Measurements from ENCODE around the gene ASXL1.
"Not testable (repeated sequence)": the region's sequence is repeated elsewhere in the genome, so short reads cannot be mapped to it uniquely, and the experiment has no call there.

ASXL1 gene

GRCh38 chr20:32366380-32366779 lies 8.2 kb downstream of the ASXL1 start:
- intact Hi-C loops (cut with DNase I; ENCODE audit: low total_unique reads), result no loop called here
- Histone ChIP-seq H3K27me3 (no peaks in the 10 kb centered on the region), H3K36me3 (peaks cover 5 to 20% (median 5%) of the 10 kb centered on the region in 3 donors), H3K4me1 (peaks cover 0 to 67% (median 33%) of the 10 kb centered on the region in 4 donors), H3K4me3 (no peak overlapping the region), H3K27ac (no peak overlapping the region), H3K9me3 (no peaks in the 10 kb centered on the region)
- TF ChIP-seq CTCF (IDR thresholded peaks at IDR 0.05), result no peak
- no peak for DNase-seq

GRCh38 chr20:32368323-32368722 lies 10.2 kb downstream of the ASXL1 start:
- Histone ChIP-seq H3K4me3 (no peak overlapping the region), H3K4me1 (peaks cover 0 to 48% (median 23%) of the 10 kb centered on the region in 4 donors), H3K9me3 (no peaks in the 10 kb centered on the region), H3K27ac (no peak overlapping the region), H3K36me3 (peaks cover 9 to 34% (median 15%) of the 10 kb centered on the region in 3 donors), H3K27me3 (no peaks in the 10 kb centered on the region)
- no peak for TF ChIP-seq CTCF (IDR thresholded peaks at IDR 0.05)
- no peak for DNase-seq
- intact Hi-C loops (cut with DNase I; ENCODE audit: low total_unique reads), result no loop called here

GRCh38 chr20:32368925-32369324 lies 10.8 kb downstream of the ASXL1 start:
- DNase-seq, result no peak
- Histone ChIP-seq H3K27ac (no peak overlapping the region), H3K4me3 (no peak overlapping the region), H3K27me3 (no peaks in the 10 kb centered on the region), H3K36me3 (peaks cover 15 to 40% (median 15%) of the 10 kb centered on the region in 3 donors), H3K9me3 (no peaks in the 10 kb centered on the region), H3K4me1 (peaks cover 0 to 42% (median 19%) of the 10 kb centered on the region in 4 donors)
- intact Hi-C loops (cut with DNase I; ENCODE audit: low total_unique reads), result no loop called here
- no peak for TF ChIP-seq CTCF (IDR thresholded peaks at IDR 0.05)

GRCh38 chr20:32370897-32371296 lies 12.8 kb downstream of the ASXL1 start:
- DNase-seq, result no peak
- TF ChIP-seq CTCF (IDR thresholded peaks at IDR 0.05), result no peak
- Histone ChIP-seq H3K27me3 (no peaks in the 10 kb centered on the region), H3K27ac (no peak overlapping the region), H3K36me3 (peaks cover 23 to 60% (median 25%) of the 10 kb centered on the region in 3 donors), H3K9me3 (no peaks in the 10 kb centered on the region), H3K4me1 (peaks cover 0 to 22% (median 12%) of the 10 kb centered on the region in 4 donors), H3K4me3 (no peak overlapping the region)
- intact Hi-C loops (cut with DNase I; ENCODE audit: low total_unique reads), result no loop called here

GRCh38 chr20:32378461-32378860 lies 20.3 kb downstream of the ASXL1 start:
- no peak for DNase-seq
- no peaks in the 10 kb centered on the region for H3K9me3 ChIP-seq
- peaks cover 0 to 9% (median 0%) of the 10 kb centered on the region in 4 donors for H3K4me1 ChIP-seq
- peaks cover 13 to 45% (median 19%) of the 10 kb centered on the region in 3 donors for H3K36me3 ChIP-seq
- intact Hi-C loops (cut with DNase I; ENCODE audit: low total_unique reads), result no loop called here
- H3K27ac ChIP-seq, result no peak overlapping the region
- no peaks in the 10 kb centered on the region for H3K27me3 ChIP-seq
- no peak overlapping the region for H3K4me3 ChIP-seq
- TF ChIP-seq CTCF (IDR thresholded peaks at IDR 0.05), result no peak

GRCh38 chr20:32380037-32380436 lies 21.9 kb downstream of the ASXL1 start:
- H3K27ac ChIP-seq; H3K9me3 ChIP-seq; intact Hi-C loops (cut with DNase I; ENCODE audit: low total_unique reads); DNase-seq; H3K27me3 ChIP-seq; H3K4me3 ChIP-seq: not testable (repeated sequence)
- Histone ChIP-seq H3K4me1 (peaks cover 0 to 19% (median under 1%) of the 10 kb centered on the region in 4 donors), H3K36me3 (peaks cover 5 to 30% (median 8%) of the 10 kb centered on the region in 3 donors)

Measured in tibial artery (tissue), 4 donors.